Keratinocyte (primary cell): ENCODE results near the gene NAIF1. TPM values are rescaled to one million over a fixed set of nuclear protein-coding genes. Genes with fewer than 3 reads are reported as not detected.

Experiments used
- DNase-seq: peaks from one replicate; pipeline ENCODE4 v3.0.0-alpha.2; 2011; ENCODE audit warnings: low read depth, missing footprints, low spot score
- FAIRE-seq: peaks from 2 replicates; lab custom pipeline; 2011; peaks lifted over from hg19 to GRCh38; lab: Jason Lieb, UNC
- H2AFZ ChIP-seq: 2 replicates; pipeline ENCODE4 v1.6.0; 2012; ENCODE audit warnings: low read length, control low read depth, inconsistent platforms; ENCODE audit not compliant: control insufficient read depth
- H3K27ac ChIP-seq: 2 replicates; pipeline ENCODE4 v1.5.1; 2011; ENCODE audit warnings: low read length; ENCODE audit not compliant: control insufficient read depth, insufficient read depth
- H3K27me3 ChIP-seq: 3 replicates; pipeline ENCODE4 v1.6.0; 2011; ENCODE audit warnings: low read length; ENCODE audit not compliant: control insufficient read depth, insufficient read depth; ENCODE audit errors: extremely low read depth
- H3K36me3 ChIP-seq, 2 experiments: 2 replicates in 1 of 2; 3 replicates in 1 of 2; pipeline ENCODE4 v1.5.1; 2011; ENCODE audit warnings: low read length in 2 of 2, mild to moderate bottlenecking in 1 of 2; ENCODE audit not compliant: control insufficient read depth in 2 of 2, insufficient read depth in 2 of 2; ENCODE audit errors: extremely low read depth in 1 of 2
- H3K4me1 ChIP-seq: 3 replicates; pipeline ENCODE4 v1.5.1; 2011; ENCODE audit warnings: low read length; ENCODE audit not compliant: control insufficient read depth, insufficient read depth; ENCODE audit errors: extremely low read depth
- H3K4me2 ChIP-seq: 3 replicates; pipeline ENCODE4 v1.6.0; 2011; ENCODE audit warnings: low read depth, low read length; ENCODE audit not compliant: control insufficient read depth, insufficient read depth; ENCODE audit errors: extremely low read depth
- H3K4me3 ChIP-seq, 3 experiments: fragments of 200-600 bp in 1 of 3; sonication (generic) in 1 of 3; 2 replicates in 2 of 3; 3 replicates in 1 of 3; pipeline ENCODE4 v1.5.1; 2011 to 2016; ENCODE audit warnings: low read length in 3 of 3, mild to moderate bottlenecking in 3 of 3, control low read depth in 2 of 3, inconsistent platforms in 1 of 3, low read depth in 1 of 3, mixed read lengths in 1 of 3, mixed run types in 1 of 3, moderate library complexity in 1 of 3; ENCODE audit not compliant: control insufficient read depth in 2 of 3, insufficient read depth in 2 of 3; ENCODE audit errors: extremely low read depth in 1 of 3
- H3K79me2 ChIP-seq: 2 replicates; pipeline ENCODE4 v1.6.0; 2012; ENCODE audit warnings: low read length; ENCODE audit not compliant: control insufficient read depth, insufficient read depth
- H3K9ac ChIP-seq: 3 replicates; pipeline ENCODE4 v1.6.0; 2011; ENCODE audit warnings: low read length; ENCODE audit not compliant: control insufficient read depth, insufficient read depth; ENCODE audit errors: extremely low read depth
- H3K9me1 ChIP-seq: 3 replicates; pipeline ENCODE4 v1.6.0; 2011; ENCODE audit warnings: low read length; ENCODE audit not compliant: control insufficient read depth, insufficient read depth; ENCODE audit errors: extremely low read depth
- H3K9me3 ChIP-seq: 2 replicates; pipeline ENCODE4 v1.5.1; 2012; ENCODE audit warnings: low read depth, low read length; ENCODE audit not compliant: control insufficient read depth
- H4K20me1 ChIP-seq: 3 replicates; pipeline ENCODE4 v1.6.0; 2011; ENCODE audit warnings: low read length; ENCODE audit not compliant: control insufficient read depth, insufficient read depth; ENCODE audit errors: extremely low read depth
- CTCF ChIP-seq, 3 experiments: IDR thresholded peaks in 1 of 3; conservative IDR thresholded peaks in 1 of 3; optimal IDR thresholded peaks in 1 of 3; 2 replicates in 2 of 3; 3 replicates in 1 of 3; pipeline versions ENCODE3 to v1.5.1; 2011; ENCODE audit warnings: low read length in 3 of 3, mild to moderate bottlenecking in 3 of 3, moderate library complexity in 2 of 3, control low read depth in 1 of 3, inconsistent platforms in 1 of 3; ENCODE audit not compliant: insufficient read depth in 2 of 3; ENCODE audit errors: extremely low read depth in 1 of 3
- EZH2 ChIP-seq: IDR thresholded peaks from one replicate; pipeline ENCODE4 v1.6.1; 2012; ENCODE audit warnings: inconsistent platforms, mild to moderate bottlenecking, low read length, moderate library complexity
- dilution Hi-C: fragments of 300-500 bp; cut with MboI; formaldehyde crosslinking; loops from one replicate; pipeline ENCODE4 v1.7.0; 2020; ENCODE audit warnings: low sequenced_read_pairs; ENCODE audit not compliant: extremely low pct_ligation_motif_present
- polyA plus RNA-seq, 5 experiments: library from polyadenylated mRNA; depleted of rRNA in 3 of 5; stranded (reverse) in 3 of 5; stranded (forward) in 1 of 5; unstranded in 1 of 5; fragments of >200 nt; gene quantifications; 1 replicate in 1 of 5; 2 replicates in 3 of 5; 3 replicates in 1 of 5; pipeline versions ENCODE4 v1.2.1 to v1.2.3, GENCODE V29; 2011 to 2012; ENCODE audit warnings: missing spikeins in 2 of 5, low read depth in 1 of 5, low replicate concordance in 1 of 5

Gene NAIF1
- polyA plus RNA-seq, 1 donor (not counting 4 experiments of a cell fraction or from before 2014, with no cell fraction given): 6.3 TPM

- Histone ChIP-seq H3K9me3 (no peaks in the 10 kb centered on the region), H3K27me3 (no peaks in the 10 kb centered on the region), H3K79me2 (peaks cover 26% of the 10 kb centered on the region), H3K4me2 (no peak overlapping the region), H3K9me1 (no peaks in the 10 kb centered on the region), H3K9ac (no peak overlapping the region), H3K4me3 (no peak overlapping the region), H3K36me3 (peaks cover 34 to 46% of the 10 kb centered on the region in 2 experiments), H4K20me1 (no peaks in the 10 kb centered on the region), H2AFZ (no peak overlapping the region), H3K27ac (no peak overlapping the region), H3K4me1 (peaks cover 21% of the 10 kb centered on the region)
- TF ChIP-seq CTCF (optimal IDR thresholded peaks at IDR 0.05 in 1 of 3, IDR thresholded peaks at IDR 0.05 in 1 of 3, conservative IDR thresholded peaks at IDR 0.05 in 1 of 3; ENCODE audit: extremely low read depth in 1 of 3, insufficient read depth in 2 of 3, low read length in 3 of 3) (no peak), EZH2 (no peak)
- dilution Hi-C loops: no loop called here
- DNase-seq: no peak
- FAIRE-seq: no peak
Measured at GRCh38 chr9:128101690-128102089, 34.6 kb upstream of the NAIF1 start.

- dilution Hi-C loops: no loop called here
- no peak for FAIRE-seq
Measured at GRCh38 chr9:128101231-128101661, 34.1 kb upstream of the NAIF1 start.

More at GRCh38 chr9:128101231-128101661, 34.1 kb upstream of the NAIF1 start:
- Histone ChIP-seq H3K9me1 (no peaks in the 10 kb centered on the region), H3K27ac (no peak overlapping the region), H3K4me2 (no peak overlapping the region), H4K20me1 (no peaks in the 10 kb centered on the region), H3K9me3 (no peaks in the 10 kb centered on the region), H3K9ac (no peak overlapping the region), H3K79me2 (peaks cover 28% of the 10 kb centered on the region), H2AFZ (no peak overlapping the region), H3K27me3 (no peaks in the 10 kb centered on the region), H3K4me3 (no peak overlapping the region), H3K36me3 (peaks cover 32 to 42% of the 10 kb centered on the region in 2 experiments), H3K4me1 (peaks cover 21% of the 10 kb centered on the region)
- DNase-seq: no peak
- TF ChIP-seq EZH2: no peak
- no peak for TF ChIP-seq CTCF (optimal IDR thresholded peaks at IDR 0.05 in 1 of 3, IDR thresholded peaks at IDR 0.05 in 1 of 3, conservative IDR thresholded peaks at IDR 0.05 in 1 of 3; ENCODE audit: extremely low read depth in 1 of 3, insufficient read depth in 2 of 3, low read length in 3 of 3)
